ENCODE data around the gene PCLO.

DNA sequence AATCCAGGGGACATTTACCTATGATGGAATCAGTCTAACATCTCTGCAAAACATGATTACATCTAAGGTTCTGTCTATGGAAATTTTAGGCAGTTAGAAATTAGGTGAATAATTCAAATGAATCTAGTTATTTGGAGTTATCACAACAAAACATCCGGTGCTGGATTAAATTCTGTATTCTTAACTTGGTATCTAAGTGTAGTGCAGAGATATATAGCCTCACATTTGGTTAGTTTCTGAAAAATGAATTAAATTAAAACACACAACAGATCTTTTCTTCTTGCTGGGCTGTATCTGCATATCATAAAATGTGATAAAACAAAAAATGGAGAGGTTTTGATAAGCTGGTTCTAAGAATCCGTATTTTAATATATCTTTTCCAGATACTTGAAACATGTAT lies 354.1 kb downstream of the PCLO start:
- TF ChIP-seq CTCF (IDR thresholded peaks at IDR 0.05): no peak
- TF ChIP-seq POLR2A (IDR thresholded peaks at IDR 0.05): no peak
- TF ChIP-seq POLR2AphosphoS5 (IDR thresholded peaks at IDR 0.05): no peak
